ENCODE measurements around the gene SETBP1. TPM values are rescaled to one million over a fixed set of nuclear protein-coding genes. Genes with fewer than 3 reads are reported as not detected.

SETBP1 gene
- total RNA-seq, 1 donor, result 22.8 TPM

- H2AFZ ChIP-seq (ENCODE audit: low read length), result no peak overlapping the region
- H3K9me3 ChIP-seq (ENCODE audit: low read depth, low read length), result no peaks in the 10 kb centered on the region
- no peak overlapping the region for H3K4me3 ChIP-seq (ENCODE audit: insufficient read depth, low read length)
- H3K79me2 ChIP-seq (ENCODE audit: insufficient read depth, low read length), result no peaks in the 10 kb centered on the region
- peak overlapping the region; percentile 3 for H3K27ac ChIP-seq (ENCODE audit: low read depth, low read length)
- no peak for DNase-seq (ENCODE audit: insufficient read length, low spot score, missing footprints)
- H3K4me2 ChIP-seq (ENCODE audit: insufficient read depth, low read length), result no peak overlapping the region
- H3K27me3 ChIP-seq (ENCODE audit: insufficient read depth, low read length), result no peaks in the 10 kb centered on the region
- no peaks in the 10 kb centered on the region for H3K36me3 ChIP-seq (ENCODE audit: insufficient read depth, low read length)
- TF ChIP-seq CTCF (IDR thresholded peaks at IDR 0.05; ENCODE audit: extremely low read depth, low read depth, low read length), result no peak
- peaks cover 14% of the 10 kb centered on the region for H3K4me1 ChIP-seq (ENCODE audit: insufficient read depth, low read length)
- no peaks in the 10 kb centered on the region for H4K20me1 ChIP-seq (ENCODE audit: insufficient read depth, low read length)
Observed at GRCh38 chr18:44987371-44987770, 306.7 kb downstream of the SETBP1 start.

GRCh38 chr18:44988821-44989587 is 308.3 kb downstream of the SETBP1 start:
- no peaks in the 10 kb centered on the region for H3K27me3 ChIP-seq (ENCODE audit: insufficient read depth, low read length)
- H3K27ac ChIP-seq (ENCODE audit: low read depth, low read length), result peak overlapping the region; percentile 55
- peak overlapping the region; percentile 36 for H3K4me2 ChIP-seq (ENCODE audit: insufficient read depth, low read length)
- H3K4me1 ChIP-seq (ENCODE audit: insufficient read depth, low read length), result peaks cover 14% of the 10 kb centered on the region
- no peak overlapping the region for H3K4me3 ChIP-seq (ENCODE audit: insufficient read depth, low read length)
- no peaks in the 10 kb centered on the region for H4K20me1 ChIP-seq (ENCODE audit: insufficient read depth, low read length)
- H3K9me3 ChIP-seq (ENCODE audit: low read depth, low read length), result no peaks in the 10 kb centered on the region
- no peak for DNase-seq (ENCODE audit: insufficient read length, low spot score, missing footprints)
- no peaks in the 10 kb centered on the region for H3K79me2 ChIP-seq (ENCODE audit: insufficient read depth, low read length)
- no peak for TF ChIP-seq CTCF (IDR thresholded peaks at IDR 0.05; ENCODE audit: extremely low read depth, low read depth, low read length)
- H2AFZ ChIP-seq (ENCODE audit: low read length), result no peak overlapping the region
- no peaks in the 10 kb centered on the region for H3K36me3 ChIP-seq (ENCODE audit: insufficient read depth, low read length)

- no peak for DNase-seq (ENCODE audit: insufficient read length, low spot score, missing footprints)
- H2AFZ ChIP-seq (ENCODE audit: low read length), result no peak overlapping the region
- no peaks in the 10 kb centered on the region for H3K27me3 ChIP-seq (ENCODE audit: insufficient read depth, low read length)
- no peaks in the 10 kb centered on the region for H3K36me3 ChIP-seq (ENCODE audit: insufficient read depth, low read length)
- no peak for TF ChIP-seq CTCF (IDR thresholded peaks at IDR 0.05; ENCODE audit: extremely low read depth, low read depth, low read length)
- no peak overlapping the region for H3K4me2 ChIP-seq (ENCODE audit: insufficient read depth, low read length)
- H3K9me3 ChIP-seq (ENCODE audit: low read depth, low read length), result no peaks in the 10 kb centered on the region
- no peaks in the 10 kb centered on the region for H4K20me1 ChIP-seq (ENCODE audit: insufficient read depth, low read length)
- H3K27ac ChIP-seq (ENCODE audit: low read depth, low read length), result no peak overlapping the region
- H3K4me1 ChIP-seq (ENCODE audit: insufficient read depth, low read length), result no peaks in the 10 kb centered on the region
- no peaks in the 10 kb centered on the region for H3K79me2 ChIP-seq (ENCODE audit: insufficient read depth, low read length)
- no peak overlapping the region for H3K4me3 ChIP-seq (ENCODE audit: insufficient read depth, low read length)
Observed at GRCh38 chr18:44996261-44996660, 315.6 kb downstream of the SETBP1 start.

- Histone ChIP-seq H3K36me3 (ENCODE audit: insufficient read depth, low read length) (no peaks in the 10 kb centered on the region), H4K20me1 (ENCODE audit: insufficient read depth, low read length) (no peaks in the 10 kb centered on the region)
Observed at GRCh38 chr18:44997174-44997573, 316.5 kb downstream of the SETBP1 start.

More at GRCh38 chr18:44997174-44997573, 316.5 kb downstream of the SETBP1 start:
- no peak overlapping the region for H2AFZ ChIP-seq (ENCODE audit: low read length)
- no peak overlapping the region for H3K27ac ChIP-seq (ENCODE audit: low read depth, low read length)
- DNase-seq (ENCODE audit: insufficient read length, low spot score, missing footprints), result no peak
- H3K4me1 ChIP-seq (ENCODE audit: insufficient read depth, low read length), result no peaks in the 10 kb centered on the region
- H3K79me2 ChIP-seq (ENCODE audit: insufficient read depth, low read length), result no peaks in the 10 kb centered on the region
- H3K9me3 ChIP-seq (ENCODE audit: low read depth, low read length), result no peaks in the 10 kb centered on the region
- H3K27me3 ChIP-seq (ENCODE audit: insufficient read depth, low read length), result no peaks in the 10 kb centered on the region
- H3K4me3 ChIP-seq (ENCODE audit: insufficient read depth, low read length), result no peak overlapping the region
- no peak for TF ChIP-seq CTCF (IDR thresholded peaks at IDR 0.05; ENCODE audit: extremely low read depth, low read depth, low read length)
- H3K4me2 ChIP-seq (ENCODE audit: insufficient read depth, low read length), result no peak overlapping the region

Measured in osteoblast (primary cell).